HG03064 (cell line): ENCODE data around the gene LRP8.
"Not testable (repeated sequence)": the region's sequence is repeated elsewhere in the genome, so short reads cannot be mapped to it uniquely, and the experiment has no call there.

ENCODE experiments used
- ATAC-seq: cut with Tn5 transposase; IDR thresholded peaks from one replicate; pipeline ENCODE4 v1.9.1; 2021; ENCODE audit warnings: low read depth; ENCODE audit not compliant: unreplicated experiment

The LRP8 gene

DNA sequence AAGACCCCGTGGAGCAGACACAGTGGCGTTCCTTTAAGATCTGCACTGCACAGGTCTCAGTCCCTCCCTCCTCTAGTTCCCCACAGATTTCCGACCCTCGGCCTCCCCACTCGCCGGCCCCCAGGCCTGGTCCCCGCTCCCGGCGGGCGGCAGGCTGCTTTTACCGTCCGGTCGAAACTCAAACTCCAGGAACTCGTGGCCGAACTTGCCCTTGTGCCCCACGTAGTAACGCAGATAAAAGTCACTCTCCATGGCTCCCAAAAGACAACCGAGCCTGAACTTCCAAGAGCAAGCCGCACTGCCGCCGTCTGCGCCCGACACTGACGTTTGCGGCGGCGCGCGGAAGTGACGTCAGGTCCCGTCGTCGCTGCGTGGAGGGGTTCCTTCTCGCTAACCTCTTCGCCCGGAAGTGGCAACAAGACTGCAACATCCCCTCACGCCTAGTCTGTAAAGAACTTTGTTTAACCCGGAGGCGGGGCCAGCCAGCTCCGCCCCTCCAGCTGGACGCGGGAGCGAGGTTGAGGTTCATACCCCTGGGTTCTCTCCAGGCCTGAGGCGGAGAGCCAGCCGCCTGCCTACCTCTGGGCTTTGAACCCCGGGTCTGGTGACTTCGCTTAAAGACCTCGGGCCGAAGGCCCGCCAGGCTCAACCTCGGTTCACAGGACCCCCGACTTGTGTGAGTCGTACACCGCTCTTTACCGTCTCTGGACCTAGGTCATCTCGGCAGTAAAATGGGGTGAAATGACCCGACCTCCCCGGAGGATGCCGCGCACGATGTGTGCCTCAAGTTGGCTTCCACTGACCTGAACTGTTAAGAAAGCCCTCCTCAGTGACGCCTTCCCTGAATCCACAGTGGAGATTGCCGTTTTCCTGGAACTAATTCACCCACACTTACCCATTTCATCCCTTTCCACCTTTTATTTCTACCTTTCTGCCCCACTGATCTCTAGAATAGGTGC, 89.4 kb downstream of the LRP8 start, which contains the start of gene MAGOH:
TSS of gene MAGOH (minus strand) at position 322 of the 959 bp plus-strand sequence. CDS start at position 252, 70 bp downstream.
- peak; percentile 97 for ATAC-seq

DNA sequence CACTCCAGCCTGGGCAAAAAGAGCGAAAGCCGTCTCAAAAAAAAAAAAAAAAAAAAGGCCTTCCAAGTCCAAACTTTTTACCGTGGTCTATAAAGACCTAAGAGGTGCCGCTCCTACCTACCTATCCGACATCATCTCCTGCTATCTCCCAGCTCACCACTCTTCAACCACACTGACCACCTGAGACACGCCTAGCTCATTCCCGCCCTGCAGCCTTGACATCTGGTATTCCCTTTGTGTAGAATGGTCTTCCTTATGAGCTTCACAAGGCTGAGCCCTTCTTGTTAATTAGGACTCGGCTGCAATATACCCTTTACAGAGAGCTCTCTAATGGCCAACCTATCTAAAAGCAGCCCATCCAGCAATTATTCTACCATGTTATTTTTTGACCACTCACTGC, 90.2 kb downstream of the LRP8 start:
- ATAC-seq, result no peak

DNA sequence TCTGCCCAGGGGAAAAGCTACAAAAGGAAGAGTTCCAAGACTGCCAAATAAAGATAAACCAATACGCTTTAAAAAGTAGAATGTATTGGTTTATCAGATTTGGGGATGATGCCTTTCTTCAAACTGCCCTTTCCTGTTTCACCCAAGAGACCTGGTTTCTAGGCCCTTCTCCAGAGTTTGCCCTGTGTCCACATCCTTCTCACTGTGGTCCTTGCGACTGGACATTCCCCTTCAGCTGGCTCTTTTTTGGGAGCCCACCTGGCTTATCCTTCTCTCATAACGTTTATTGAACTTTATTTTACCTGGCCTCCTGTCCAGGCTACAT, 106.9 kb downstream of the LRP8 start:
- ATAC-seq, result no peak

DNA sequence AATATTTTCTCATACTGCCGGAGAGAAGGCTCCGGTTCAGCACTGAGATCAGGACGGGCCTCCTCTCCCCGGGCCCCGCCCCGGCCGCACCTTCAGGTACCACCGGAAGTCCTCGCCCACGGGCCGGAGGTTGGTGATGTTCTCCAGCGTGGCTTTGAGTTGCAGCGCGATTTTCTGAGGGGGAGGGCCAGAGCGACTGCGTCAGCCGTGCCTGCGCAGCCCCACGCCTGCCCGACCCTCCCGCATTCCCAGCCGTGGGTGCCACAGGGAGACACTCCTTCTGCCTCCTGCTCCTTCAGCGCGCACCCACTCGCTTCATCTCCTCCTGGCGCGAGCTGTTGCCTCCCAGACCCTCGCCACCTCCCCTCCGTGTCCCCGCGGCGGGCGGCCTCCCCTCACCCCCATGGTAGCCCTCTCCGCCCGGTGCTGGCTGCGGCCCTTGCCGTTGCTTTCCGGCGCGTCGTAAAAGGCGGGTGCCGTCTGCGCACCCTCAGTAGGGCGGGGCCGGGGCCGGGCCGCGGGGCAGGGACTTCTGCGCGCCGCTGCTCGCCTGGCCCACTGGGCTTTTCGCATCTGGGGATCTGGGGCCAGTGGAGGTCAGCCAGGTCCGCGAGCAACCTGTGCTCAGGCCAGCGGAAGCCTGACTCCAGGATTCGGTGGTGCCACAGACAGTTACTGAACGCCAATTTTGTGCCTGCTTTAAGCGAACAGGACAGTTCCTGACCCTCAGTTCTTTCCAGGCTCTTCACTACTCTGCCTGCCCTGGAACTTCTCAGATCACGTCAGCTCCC, 107.5 kb downstream of the LRP8 start, which contains the start of gene CZIB:
TSS of gene CZIB (minus strand) at position 464 of the 791 bp plus-strand sequence. CDS start at position 405, 59 bp downstream.
- peak; percentile 94 for ATAC-seq

DNA sequence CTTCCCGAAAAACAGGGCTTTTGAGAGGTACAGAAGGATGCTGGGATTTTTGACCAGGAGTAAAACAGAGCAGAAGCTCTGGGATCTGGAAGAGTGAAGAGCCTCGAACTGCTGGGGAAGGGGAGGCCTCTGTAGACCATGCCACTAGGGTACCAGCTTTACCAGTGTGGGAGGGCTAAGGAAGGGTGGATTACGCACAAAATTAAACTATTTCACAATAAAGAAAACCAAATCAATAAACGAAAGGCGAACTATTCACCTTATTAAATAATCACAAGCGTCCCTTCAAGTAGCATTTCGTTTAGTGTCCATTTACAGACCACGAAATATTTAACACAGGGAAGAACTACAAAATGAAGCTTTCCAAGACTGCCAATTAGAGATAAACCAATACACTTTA, 108.2 kb downstream of the LRP8 start:
- no peak for ATAC-seq

DNA sequence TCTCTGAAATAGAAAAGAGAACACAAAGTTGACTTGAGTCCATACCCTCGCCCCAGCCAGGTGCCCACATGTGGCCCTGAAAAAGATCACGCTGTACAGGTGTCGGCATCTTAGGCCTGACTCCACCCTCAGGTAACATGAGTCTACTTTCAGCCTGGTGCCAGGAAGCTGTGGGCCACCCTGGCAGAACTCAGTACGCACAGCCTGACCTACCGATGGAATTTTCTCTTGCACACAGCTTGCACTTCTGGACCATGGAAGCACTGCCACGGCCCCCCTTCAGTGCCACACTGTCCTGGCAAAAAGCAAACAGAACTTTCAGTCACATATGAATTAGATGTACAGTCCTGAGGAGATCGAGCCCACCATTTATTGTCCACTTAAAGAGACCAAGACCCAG, 109.7 kb downstream of the LRP8 start:
- ATAC-seq, result no peak

DNA sequence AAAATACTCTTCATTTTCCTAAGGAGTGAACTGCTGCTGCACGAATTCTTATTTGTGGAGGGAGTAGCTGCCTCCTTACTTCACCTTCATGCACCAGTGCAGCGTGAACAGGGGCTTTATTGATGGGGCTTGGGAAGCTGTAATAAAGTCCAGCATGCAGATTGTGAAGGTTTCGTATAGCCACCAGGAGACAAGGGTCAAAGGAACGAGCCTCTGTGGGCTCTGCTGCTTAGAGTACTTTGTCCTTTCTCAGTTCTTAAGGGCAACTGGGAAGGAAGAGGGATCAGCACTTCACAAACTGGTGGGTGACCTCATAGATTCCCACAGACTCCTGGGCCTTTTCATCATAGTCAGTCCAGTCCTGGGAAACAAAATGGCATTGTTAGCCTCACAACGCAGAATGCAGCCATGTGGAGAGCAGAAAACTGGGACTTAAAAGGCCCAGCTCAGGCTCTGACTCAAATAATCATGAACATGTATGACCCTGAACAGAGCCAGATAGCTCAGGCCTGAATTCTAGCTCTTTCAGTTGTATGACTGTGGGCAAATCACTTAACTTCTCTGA, 113.4 kb downstream of the LRP8 start:
- ATAC-seq, result no peak

DNA sequence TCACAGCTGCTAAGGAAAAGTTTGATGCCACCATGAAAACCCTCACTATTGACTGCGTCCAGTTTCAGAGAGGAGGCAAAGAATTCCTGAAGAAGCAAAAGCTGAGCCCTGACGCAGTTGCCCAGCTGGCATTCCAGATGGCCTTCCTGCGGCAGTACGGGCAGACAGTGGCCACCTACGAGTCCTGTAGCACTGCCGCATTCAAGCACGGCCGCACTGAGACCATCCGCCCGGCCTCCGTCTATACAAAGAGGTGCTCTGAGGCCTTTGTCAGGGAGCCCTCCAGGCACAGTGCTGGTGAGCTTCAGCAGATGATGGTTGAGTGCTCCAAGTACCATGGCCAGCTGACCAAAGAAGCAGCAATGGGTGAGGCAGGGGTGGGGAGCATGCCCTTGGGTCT, 116.9 kb downstream of the LRP8 start:
- no peak for ATAC-seq

DNA sequence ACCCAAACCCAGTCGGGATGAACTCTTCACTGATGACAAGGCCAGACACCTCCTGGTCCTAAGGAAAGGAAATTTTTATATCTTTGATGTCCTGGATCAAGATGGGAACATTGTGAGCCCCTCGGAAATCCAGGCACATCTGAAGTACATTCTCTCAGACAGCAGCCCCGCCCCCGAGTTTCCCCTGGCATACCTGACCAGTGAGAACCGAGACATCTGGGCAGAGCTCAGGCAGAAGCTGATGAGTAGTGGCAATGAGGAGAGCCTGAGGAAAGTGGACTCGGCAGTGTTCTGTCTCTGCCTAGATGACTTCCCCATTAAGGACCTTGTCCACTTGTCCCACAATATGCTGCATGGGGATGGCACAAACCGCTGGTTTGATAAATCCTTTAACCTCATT, 117.5 kb downstream of the LRP8 start:
- ATAC-seq, result no peak

DNA sequence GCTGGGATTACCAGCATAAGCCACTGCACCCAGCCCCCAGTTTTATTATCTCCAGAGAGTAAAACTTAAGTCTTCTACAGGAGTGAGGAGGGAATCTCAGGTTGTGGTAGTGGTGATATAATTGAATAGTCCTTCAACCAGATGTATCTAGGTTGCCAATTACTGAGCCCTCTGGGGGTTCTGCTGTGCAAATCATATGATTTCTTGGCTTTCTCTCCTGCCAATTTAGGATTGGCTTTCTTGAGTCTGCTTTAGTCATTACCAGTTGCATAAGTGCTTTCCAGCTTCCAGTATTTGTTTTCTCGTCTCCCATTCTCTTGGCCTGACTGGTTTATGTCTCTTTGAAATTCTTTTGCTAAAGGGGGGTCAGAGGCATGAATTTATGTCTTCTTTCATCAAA, 120.1 kb downstream of the LRP8 start:
- ATAC-seq, result no peak

DNA sequence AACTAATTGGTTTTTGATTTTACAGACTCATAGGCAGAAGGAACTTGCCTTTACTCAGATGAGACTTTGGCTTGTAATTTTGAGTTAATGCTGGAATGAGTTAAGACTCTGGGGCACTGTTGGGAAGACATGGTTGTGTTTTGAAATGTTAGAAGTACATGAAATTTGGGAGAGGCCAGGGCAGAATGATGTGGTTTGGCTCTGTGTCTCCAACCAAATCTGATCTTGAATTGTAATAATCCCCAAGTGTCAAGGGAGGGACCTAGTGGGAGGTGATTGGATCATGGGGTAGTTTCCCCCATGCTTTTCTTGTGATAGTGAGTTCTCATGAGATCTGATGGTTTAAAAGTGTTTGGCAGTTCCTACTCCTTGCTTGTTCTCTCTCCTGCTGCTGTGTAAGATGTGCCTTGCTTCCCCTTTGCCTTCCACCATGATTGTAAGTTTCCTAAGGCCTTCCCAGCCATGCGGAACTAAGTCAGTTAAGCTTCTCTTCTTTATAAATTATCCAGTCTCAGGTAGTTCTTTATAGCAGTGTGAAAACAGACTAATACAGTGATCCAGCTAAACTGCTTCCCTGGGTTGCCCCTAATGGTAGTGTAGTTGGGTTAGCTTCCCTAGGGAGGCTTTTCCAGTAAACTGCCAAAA, 121.0 kb downstream of the LRP8 start:
- no peak for ATAC-seq

DNA sequence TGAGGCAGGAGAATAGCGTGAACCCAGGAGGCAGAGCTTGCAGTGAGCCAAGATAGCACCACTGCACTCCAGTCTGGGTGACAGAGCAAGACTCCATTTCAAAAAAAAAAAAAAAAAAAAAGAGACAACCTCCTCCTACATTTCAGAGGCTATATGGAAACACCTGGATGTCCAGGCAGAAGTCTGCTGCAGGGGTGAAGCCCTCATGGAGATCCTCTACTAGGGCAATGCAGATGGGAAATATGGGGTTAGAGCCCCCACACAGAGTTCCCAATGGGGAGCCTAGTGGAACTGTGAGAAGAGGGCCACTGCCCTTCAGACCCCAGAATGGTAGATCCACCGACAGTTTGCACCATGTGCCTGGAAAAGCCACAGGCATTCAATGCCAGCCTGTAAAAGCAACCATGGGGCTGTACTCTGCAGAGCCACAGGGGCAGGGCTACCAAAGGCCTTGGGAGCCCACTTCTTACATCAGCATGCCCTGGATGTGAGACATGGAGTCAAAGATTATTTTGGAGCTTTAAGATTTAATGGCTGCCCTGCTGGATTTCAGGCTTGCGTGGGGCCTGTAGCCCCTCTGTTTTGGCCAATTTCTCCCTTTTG, 121.7 kb downstream of the LRP8 start:
- not testable (repeated sequence) for ATAC-seq

DNA sequence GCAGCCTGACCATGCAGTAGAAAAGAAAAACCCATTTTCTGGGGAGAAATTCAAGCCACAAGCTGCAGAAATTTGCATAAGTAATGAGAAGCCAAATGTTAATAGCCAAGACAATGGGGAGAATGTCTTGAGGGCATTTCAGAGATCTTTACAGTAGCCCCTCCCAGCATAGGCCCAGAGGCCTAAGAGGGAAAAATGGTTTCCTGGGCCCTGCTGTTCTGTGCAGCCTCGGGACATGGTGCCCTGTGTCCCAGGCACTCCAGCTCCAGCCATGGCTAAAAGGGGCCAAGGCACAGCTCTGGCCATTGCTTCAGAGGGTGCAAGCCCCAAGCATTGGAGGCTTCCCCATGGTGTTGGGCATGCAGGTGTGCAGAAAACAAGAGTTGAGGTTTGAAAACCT, 122.4 kb downstream of the LRP8 start:
- not testable (repeated sequence) for ATAC-seq

DNA sequence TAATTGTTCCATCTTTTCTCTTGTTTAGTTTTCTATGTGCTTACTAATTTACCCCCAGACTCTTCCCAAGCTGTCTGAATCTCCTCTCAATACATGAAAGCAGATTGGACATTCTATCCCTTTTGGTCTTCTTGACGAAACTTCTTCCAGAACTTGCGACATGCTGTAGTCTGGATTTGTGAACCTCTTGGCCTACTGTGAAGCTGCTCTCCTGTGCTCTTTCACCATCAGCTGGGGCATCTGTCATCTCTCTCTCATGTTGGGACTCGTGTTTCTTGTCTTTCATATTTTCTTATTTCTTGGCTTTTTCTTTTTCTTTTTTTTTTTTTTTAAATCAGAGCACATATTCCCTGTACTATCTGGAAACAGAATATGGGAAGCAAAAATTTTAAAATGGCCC, 124.4 kb downstream of the LRP8 start:
- no peak for ATAC-seq

DNA sequence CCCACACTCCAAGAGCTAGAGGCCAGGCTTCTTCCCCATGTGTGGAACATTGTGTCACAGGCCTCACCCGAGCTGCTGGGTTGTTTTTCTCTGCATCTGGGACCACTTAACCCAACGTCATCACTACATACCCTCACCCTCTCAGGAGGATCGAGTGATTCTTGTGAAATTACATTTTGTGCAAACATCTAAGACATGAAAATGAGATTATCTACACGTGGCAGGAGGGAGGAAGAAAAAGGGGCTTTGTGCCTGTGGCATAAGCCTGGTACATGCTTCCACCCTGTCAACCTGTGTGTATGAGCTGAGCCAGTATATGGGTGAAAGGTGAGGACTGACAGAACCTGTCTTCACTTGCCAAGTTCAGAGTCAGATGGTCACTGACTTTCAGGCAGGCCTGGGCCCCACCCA, 129.6 kb downstream of the LRP8 start:
- no peak for ATAC-seq

DNA sequence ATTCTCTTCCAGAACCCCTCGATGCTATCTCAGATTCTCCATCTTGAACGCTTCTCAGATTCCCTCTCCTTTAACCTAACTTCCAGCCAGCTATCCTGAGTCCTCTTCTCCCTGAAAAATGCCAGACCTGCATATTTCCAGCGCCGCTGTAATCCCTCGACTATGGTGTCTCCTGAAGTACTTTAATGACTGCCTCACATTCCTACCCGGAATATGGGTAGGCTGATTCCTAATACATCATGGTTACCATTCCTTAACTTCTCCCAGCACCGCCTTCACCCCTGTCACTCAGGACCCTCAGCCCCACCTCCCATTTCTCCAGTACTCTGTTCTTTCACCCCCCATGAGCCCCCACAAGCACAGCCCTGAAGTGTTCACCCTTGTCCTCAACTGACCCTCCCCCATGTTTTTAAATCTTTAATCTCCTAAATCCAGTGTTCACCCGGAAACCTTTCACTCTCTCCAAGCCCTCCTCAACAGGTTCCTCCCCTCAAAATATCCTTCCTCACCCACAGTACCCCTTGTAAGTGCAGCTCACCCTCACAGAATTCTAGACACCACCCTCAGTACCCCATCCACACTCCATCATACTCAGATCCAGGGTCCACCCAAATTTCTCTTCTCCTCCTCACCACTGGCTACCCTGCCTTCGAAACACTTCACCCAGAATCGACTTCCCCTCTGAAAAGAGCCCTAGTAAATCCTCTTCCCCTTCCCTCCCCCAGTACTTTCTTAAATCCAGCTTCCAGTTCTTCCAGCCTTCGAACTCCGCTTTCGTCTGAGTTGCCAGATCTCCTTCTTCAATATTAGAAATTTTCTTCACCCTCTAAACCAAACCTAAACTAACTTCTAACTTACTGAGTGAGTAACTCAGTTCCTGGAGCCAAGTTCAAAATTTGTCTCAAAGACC, 130.3 kb downstream of the LRP8 start:
- ATAC-seq, result no peak

DNA sequence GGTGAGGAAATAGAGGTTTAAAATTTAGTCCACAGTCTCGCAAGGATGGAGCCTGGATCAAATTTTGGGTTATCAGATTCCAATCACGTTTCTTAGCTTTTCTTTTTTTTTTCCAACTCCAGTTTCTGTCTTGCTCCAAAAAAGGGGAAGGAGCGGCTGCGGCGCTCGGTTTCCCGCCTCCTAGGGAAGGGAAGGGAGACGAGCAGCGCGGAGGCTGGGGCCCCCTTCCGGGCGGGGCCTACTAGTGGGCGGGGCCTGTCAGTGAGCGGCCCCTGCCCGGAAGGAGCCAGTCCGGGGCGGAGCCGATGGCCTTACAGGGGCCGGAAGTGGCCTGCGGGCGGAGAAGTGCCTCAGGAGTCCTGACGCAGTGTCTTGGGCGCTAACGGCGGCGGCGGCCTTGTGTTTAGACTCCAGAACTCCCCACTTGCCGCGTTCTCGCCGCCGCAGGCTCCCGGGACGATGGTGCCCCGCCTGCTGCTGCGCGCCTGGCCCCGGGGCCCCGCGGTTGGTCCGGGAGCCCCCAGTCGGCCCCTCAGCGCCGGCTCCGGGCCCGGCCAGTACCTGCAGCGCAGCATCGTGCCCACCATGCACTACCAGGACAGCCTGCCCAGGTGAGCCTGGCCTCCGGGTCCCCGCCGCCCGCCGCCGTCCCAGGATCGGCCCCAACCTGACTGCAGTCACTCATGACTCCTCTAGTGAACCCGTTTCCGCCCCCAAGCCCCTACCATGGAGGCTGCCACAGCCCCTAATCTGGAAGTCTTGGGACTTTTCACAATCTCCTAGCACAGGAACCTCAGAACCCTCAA, 131.2 kb downstream of the LRP8 start, which contains the start of gene CPT2:
TSS of gene CPT2 (plus strand) at position 340 of the 806 bp plus-strand sequence. CDS start at position 460, 120 bp downstream.
- ATAC-seq, result peak; percentile 99

DNA sequence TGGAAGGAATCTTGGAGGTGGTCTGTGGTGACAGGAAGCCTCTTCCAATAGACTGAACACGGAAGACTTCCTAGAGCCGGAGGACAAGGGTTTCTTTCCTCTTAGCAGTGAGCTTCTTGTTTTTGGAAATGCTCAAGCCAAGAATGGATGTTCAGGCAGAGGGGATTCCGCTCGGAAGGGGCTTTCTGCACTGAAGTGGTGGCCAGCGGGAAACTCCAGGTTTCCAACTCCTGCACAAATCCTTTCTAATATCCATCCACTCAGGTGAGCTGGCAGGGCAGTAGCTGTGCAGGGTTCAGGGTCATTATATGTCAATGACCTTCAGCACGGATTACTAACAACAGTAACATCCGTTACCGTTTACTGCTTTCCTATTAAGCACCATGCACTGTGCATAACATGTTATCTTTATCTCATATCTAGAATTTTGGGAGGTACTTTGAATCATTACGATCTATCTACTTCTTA, 131.8 kb downstream of the LRP8 start:
- ATAC-seq, result peak; percentile 13
